Kidney tubule cell (primary cell): ENCODE results near the gene OMA1.
A peak's percentile ranks its signal among the peaks of the same experiment; 100 is the strongest.

Source experiments
- DNase-seq: peaks from one replicate; pipeline ENCODE4 v3.0.0-alpha.2; 2018; ENCODE audit warnings: low spot score

OMA1 gene

DNA sequence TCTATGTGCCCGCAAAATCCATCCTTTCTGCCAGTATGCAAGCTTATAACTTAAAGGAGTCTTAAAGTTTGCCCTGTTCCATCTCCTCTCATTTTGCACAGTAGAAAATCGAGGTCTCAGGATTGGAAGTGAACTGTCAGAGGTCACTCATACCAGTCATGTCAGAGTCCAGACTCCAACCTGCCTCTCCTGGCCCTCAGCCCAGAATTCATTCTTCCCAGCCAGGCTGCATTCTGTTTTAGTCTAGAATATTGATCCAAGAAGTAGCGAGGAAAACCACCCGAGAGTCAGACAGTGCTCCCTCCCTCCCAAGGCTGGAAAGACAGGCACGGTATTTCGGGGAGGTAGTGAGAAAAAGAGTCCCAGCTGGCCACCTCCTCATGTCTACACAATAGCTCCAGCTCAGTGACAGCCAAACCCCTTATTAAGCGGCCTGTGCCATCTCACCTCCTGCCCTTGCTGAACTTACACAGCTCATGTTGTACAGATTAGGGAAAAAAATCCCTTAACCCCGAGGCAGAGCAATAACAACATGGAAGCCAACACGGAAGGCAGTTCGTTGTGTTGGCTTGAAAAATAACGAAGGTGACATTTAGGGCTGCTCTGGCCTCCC lies 89.4 kb downstream of the OMA1 start:
- peak; percentile 35 for DNase-seq

DNA sequence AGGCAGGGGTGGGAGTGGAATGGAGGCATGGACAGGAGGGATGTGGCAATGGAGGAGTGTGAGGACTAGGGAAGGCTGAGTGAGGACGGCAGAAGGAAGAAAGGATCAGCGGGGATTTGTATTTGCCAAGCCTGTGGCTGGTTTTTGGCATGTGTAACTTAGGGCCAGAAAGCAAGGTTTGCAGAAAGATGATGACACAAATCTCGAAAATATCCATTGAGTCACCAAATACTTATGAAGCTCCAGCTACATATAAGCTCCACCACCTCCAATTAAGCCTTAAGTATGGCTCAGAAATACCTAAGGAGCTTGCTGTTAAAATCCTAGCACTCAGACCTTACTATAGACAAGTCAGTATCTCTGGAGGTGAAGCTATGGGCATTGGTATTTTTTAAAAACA lies 90.1 kb downstream of the OMA1 start:
- DNase-seq: peak; percentile 11

- no peak for DNase-seq
These were observed 91.7 kb downstream of the OMA1 start for GRCh38 chr1:58454807-58455206.

- no peak for DNase-seq
These were observed 92.1 kb downstream of the OMA1 start for GRCh38 chr1:58454385-58454784.

GRCh38 chr1:58451560-58452191 lies 94.8 kb downstream of the OMA1 start:
- DNase-seq: no peak

- no peak for DNase-seq
These were observed 98.6 kb downstream of the OMA1 start for GRCh38 chr1:58447886-58448285.

- DNase-seq: peak; percentile 65
These were observed 99.5 kb downstream of the OMA1 start for GRCh38 chr1:58447042-58447441.

GRCh38 chr1:58446368-58446767 lies 100.2 kb downstream of the OMA1 start:
- no peak for DNase-seq

DNA sequence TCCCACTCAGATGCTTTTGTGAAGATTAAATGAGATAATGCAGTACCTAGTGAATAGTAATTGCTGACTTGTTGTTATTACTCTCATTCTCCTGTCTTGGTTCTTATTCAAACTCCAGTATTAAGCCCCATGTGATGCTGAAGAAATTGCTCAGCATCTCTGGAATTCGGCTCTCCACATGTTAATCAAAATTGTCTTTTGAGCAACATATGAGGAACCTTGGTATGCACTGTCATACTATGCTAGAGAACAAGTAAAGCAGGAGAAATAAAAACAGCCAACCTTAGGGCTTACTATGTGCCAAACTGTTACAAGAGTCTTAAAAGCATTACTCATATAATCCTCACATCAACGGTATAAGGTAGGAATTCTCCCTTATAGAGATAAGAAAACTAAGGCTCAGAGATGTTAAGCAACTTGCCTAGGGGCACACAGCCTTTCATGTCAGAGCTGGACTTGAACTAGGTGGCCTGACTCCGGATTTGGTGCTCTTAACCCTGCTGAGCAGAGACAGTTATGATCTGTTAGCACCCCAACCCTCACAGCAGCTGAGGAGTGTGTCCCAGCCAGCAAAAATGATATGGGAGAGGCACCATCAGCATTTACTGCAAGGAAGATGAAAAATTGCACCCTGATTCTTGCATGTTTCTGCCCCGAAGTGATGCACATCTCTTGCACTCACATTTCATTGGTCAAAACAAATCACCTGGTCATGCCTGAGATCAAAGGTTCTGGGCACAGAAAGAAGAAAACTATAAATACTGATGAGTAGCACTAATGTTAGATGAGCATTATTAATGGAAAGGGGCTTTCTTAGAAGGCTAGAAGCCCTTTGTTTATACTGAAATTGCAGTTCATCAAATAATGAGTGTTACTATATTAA lies 102.3 kb downstream of the OMA1 start:
- no peak for DNase-seq

DNA sequence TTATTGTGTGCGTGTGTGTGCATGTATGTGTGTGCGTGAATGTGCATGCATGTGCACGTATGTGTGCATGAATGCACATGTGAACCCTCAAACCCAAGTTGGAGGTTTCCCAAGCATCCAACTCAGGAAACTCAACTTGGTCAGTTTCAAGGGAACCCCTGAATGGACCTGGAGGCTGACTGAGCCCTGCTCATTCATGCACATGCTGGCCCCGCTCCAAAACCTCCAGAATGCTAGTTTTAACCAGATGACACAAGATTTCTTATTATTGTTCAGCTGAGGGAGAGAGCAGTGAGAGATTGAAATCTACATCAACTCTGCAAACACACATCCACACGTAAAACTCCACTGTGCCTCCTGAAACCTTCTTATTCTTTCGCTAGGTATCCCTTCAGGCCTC lies 104.4 kb downstream of the OMA1 start:
- DNase-seq: peak; percentile 74

- no peak for DNase-seq
These were observed 104.8 kb downstream of the OMA1 start for GRCh38 chr1:58441699-58442098.

- peak; percentile 30 for DNase-seq
These were observed 105.8 kb downstream of the OMA1 start for GRCh38 chr1:58440696-58441095.

- DNase-seq: no peak
These were observed 106.6 kb downstream of the OMA1 start for GRCh38 chr1:58439946-58440345.

DNA sequence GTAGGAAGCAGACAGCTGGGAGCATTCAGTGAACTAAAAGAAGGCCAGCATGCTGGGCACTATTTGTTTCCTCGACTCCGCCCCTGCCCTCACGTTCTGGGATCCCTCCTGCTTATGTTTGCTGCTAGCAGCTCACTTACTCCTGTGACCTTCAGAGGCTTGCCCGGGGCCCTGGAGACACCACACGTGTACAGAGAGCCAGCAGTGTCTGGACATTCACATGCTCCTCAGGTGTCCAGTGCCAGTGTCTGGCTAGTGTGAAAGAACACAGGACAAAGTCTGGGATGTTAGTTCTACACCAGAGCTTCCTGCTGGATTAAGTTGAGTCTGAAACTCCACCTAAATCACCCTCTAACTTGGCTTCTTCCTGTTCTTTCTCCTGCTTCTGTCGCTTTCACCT lies 108.1 kb downstream of the OMA1 start:
- no peak for DNase-seq

DNA sequence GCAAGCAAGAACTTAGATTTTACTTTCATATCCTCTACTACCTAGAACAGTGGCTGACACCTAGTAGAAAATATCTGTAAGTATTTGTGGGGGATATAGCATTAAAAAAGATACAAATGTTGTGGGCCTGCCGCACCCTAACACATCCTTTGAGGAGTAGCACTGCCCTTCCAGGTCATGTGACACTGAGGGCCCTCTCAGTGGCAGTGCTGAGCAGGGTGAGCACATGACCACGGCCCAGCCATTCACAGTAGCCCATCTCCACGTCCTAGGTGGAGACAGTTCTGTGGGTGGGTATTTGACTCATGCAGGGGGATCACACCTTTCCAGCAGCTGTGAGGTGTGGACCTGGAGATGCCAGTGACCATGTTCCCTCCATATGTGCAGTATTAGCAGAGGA lies 108.9 kb downstream of the OMA1 start:
- no peak for DNase-seq

GRCh38 chr1:58436615-58437297 lies 109.8 kb downstream of the OMA1 start:
- DNase-seq: no peak

DNA sequence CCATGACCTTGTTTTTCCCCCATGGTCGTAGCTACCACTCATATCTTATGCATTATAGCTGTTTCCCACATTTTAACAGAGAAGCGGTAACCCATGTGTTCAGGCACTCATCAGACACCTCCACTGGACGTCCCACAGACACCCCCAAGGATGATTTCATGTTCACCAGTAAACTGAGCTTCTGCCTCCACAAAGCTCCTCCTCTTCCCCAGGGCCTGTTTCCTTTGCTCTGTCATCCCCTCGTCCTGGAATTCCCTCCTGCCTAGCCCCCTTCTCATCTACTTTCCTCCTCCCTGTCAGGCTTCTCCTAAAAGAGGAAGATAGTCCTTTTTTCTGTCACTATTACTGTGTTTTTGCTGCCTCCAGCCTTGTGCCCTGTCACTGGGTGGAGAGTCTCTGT lies 111.2 kb downstream of the OMA1 start:
- DNase-seq: no peak

GRCh38 chr1:58434607-58435006 lies 111.9 kb downstream of the OMA1 start:
- peak; percentile 8 for DNase-seq

DNA sequence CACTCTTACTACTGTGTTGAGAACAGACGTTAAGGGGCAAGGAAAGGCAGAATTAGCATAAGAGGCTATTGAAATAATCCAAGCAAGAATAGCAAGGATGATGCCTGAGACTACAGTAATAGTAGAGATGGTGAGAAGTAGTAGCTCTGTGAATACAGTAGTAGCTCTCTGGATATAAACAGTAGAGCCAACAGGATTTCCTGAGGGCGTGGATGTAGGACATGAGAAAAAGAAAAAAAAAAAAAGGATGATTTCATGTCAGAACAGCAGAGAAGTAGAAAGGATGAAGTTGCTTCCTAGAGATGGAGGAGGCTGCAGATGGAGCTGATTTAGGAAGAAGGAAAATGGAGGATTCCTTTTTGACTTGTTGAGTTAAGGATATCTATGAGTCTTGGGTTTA lies 112.3 kb downstream of the OMA1 start:
- no peak for DNase-seq

DNA sequence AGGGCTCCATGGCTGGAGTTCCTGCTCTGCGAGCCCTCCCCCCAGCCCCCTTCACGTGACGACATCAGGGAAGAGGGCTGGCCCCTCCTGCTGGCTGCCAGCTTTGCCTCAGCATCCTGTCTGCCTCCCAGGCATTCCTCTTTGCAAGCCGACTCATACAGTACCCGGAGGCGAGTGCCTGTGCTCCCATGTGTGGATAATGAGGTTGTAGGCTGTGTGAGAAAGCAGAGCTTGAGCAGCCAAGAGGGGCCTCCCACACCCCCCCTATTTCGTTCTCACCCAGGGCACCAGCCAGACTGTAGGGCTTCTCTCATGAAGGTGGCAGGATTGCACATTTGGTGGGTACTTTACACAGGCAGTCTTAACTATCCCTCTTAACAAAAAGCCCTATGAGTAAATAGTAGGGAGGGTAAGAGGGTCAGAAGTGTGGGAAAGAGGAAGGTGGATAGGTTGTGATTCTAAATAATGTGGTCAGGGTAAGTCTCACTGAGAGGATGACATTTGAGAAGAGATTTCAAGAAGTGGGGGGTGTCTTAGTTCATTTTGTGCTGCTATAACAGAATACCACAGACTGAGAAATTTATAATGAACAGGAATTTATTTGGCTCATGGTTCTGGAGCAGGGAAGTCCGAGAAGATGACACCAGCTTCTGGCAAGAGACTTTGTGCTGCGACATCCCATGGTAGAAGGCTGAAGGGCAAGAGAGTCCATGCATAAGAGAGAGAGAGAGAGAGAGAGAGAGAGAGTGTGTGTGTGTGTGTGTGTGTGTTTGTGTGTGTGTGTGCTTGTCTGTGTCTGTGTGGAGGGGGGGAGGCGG lies 113.5 kb downstream of the OMA1 start:
- peak; percentile 96 for DNase-seq

- DNase-seq: peak; percentile 54
These were observed 114.5 kb downstream of the OMA1 start for GRCh38 chr1:58431901-58432620.
